ENCODE results near the gene RNF208.
A peak's percentile ranks its signal among the peaks of the same experiment; 100 is the strongest.

Gene RNF208

GRCh38 chr9:137226338-137227053, 4.5 kb upstream of the RNF208 start:
- no peak for DNase-seq

- DNase-seq, result no peak
These were observed 3.8 kb upstream of the RNF208 start for GRCh38 chr9:137225699-137226331.

GRCh38 chr9:137224830-137225694, 3.0 kb upstream of the RNF208 start, which contains the start of gene CYSRT1:
Gene CYSRT1 (plus strand): TSS chr9:137225174. CDS start chr9:137225622, 448 bp downstream.
- DNase-seq, result no peak

GRCh38 chr9:137223078-137223970, 1.3 kb upstream of the RNF208 start:
- peak; percentile 99 for DNase-seq

- no peak for DNase-seq
These were observed 431 bp downstream of the RNF208 start for GRCh38 chr9:137221506-137222111.

GRCh38 chr9:137221095-137221505, 940 bp downstream of the RNF208 start:
- DNase-seq, result no peak

GRCh38 chr9:137220317-137221094, 1.5 kb downstream of the RNF208 start:
- no peak for DNase-seq

DNA sequence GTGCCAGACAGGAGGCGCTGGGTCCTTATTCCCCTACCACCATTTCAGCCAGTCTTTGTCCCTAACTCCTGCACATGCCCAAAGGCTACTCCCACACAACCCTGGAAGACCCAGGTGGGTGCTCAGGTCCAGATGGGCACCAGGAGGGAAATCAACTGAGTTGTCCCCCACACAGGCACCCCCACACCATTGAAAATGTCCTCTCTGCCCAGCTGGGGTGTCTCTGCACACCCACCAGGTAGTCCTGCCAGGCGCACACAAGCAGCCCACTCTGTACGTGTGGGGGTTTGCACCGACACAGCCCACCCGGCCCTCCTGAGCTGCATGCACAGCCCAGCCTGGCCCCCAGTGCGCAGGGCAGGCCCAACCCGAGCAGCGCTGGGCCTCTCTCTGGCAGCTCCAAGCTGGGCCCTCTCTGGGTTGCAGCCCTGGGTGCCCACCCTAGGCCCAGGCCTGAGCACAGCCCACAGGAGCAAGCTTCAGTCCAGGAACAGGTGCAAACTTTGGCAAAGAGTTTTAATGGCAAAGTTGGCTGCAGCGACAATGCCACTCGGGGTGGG, 2.2 kb downstream of the RNF208 start:
- DNase-seq, result no peak

DNA sequence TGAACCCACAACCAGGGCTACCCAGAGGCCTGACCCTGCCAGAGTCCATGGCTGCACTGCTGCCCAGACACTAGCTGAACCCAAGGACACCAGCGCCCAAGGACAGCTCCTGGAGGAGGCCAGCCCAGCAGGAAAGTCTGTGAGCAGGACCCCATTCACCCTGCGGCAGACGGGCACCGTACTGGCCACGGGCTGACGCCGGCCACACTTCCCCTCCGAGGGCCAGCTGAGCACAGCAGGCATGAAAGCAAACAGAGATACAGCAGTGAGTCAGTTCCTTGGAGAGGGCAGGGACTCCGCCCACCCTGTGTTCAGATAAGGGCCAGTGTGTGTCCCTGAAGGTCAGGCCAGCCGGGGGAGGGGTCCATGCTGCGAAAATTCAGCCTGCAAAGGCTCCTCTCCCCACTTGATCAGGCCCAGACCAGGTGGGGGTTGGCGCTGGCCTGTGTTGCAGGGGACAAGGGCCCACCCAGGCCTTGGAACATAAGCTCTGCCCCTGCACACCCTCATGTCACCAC, 3.2 kb downstream of the RNF208 start:
- no peak for DNase-seq

DNA sequence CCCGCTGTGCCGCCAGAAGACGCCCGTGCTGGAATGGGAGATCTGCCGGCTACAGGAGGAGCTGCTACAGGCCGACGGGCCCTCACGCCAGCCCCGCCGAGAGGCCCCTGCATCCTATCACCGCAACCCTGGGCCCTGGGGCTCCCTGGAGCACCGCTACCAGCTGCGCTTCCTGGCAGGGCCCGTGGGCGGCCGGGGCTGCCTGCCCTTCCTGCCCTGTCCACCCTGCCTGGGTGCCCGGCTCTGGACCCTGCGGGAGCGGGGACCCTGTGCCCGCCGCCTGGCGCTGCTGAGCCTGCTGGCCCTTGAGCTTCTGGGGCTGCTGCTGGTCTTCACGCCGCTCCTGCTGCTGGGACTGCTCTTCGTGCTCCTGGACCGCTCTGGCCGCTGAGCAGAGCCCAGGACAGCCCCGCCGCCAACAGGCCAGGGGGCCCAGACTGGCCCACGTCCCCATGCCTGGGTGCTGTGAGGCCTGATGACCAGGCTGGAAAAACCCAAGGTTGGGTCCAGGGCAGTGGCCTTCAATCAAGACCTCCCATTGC, 3.8 kb downstream of the RNF208 start:
- DNase-seq, result no peak

DNA sequence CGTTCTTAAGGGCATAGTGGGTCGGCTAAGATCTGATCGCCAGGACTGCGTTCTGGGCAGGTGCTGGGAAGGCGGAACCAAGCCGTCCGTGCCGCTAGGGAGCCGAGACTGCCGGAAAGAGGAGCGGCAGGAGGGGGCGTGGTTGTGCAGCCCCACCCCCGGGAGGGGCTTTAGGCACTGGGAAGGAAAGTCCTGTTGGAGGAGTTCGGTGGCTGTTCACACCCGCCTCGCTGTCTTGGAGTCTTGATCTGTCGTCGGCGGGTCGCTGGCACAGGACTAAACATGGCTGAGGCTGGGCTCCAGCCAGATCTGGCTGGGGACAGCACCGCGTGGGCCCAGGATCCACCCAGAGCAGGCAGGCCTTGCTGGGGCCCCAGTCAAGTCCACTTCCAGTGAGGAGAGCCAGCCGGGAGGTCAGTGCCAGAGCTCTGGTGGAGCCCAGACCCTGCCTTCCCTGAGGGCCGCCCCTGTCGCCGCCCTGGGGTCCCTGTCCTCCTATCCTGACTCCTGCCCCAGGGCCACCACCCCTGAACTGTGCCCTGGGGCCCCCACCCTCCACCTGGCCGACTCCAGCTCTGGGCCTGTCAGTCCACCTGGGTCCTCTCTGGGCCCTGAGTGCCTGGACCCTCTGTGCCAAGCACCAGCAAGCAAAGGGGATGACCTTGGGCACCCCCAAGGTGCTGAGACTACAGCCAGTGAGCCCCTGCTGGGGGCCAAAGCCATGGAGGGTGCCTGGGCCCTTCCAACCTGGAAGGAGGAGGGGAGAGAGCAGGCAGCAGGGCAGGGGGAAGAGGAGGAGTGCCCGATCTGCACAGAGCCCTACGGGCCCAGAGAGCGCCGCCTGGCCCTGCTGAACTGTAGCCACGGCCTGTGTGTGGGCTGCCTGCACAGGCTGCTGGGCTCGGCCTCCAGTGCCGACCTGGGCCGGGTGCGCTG, 4.5 kb downstream of the RNF208 start:
- DNase-seq, result no peak

DNA sequence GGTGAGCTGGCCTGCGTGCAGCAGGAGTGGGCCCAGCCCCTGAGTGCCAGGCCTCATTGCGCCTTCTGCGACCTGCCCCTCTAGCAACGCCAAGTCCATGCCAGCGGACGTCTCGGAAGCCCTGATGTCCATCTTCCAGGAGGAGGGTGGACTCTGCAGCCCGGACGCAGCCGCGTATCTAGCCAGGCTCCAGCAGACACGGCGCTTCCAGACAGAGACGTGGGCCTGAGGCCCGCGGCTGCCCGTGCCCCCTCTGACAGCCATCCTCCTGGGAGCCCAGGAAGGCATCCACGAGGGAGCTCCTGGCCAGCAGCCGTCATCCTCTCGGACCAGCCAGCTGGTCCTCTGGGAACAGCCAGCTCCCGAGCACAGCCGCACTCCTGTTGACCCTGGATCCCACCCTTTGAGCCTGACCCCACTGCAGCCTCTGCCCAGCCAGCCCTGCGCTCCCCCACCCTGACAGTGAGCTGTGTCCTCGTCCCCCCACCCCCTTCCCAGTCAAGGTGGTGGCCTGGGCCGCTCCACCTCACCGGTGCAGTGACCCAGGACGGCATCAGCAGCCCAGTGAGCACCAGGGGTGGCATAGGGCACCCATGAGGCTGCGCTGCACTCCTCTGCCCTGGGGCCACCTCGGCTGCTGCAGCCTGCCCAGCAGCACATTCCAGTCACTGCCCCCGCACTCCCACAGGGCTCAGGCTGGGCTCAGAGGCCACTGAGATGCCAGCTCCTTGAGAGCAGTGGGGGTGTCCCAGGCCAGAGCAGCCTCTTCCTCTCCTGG, 5.7 kb downstream of the RNF208 start:
- DNase-seq, result no peak

DNA sequence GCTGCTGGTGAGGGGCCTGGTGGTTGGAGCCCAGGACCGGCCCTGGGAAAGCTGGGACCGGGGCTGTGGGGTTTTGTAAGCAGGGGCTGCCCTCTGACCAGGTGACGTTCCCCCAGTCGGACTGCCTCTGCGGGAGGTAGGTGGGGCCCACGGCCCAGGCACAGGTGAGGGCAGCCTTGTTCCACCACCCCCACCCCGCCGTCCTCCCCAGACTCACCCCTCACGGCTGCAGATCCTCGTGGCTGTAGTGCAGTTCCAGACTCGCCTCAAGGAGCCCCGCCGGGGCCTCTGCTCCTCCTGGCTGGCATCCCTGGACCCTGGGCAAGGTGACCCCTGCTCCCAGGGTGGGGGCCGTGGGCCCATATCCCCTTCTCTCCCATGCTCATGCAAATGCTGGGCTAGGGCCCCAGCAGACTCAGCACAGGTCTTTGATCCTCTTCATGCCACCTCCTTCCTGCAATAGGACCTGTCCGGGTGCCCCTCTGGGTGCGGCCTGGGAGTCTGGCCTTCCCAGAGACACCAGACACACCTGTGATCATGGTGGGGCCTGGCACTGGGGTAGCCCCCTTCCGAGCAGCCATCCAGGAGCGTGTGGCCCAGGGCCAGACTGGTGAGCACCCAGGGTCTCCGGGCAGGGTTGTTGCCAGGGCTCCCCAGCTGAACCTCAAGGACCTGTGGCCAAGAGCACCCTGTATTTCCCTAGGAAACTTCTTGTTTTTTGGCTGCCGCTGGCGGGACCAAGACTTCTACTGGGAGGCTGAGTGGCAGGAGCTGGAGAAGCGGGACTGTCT, 6.6 kb downstream of the RNF208 start:
- DNase-seq, result no peak

DNA sequence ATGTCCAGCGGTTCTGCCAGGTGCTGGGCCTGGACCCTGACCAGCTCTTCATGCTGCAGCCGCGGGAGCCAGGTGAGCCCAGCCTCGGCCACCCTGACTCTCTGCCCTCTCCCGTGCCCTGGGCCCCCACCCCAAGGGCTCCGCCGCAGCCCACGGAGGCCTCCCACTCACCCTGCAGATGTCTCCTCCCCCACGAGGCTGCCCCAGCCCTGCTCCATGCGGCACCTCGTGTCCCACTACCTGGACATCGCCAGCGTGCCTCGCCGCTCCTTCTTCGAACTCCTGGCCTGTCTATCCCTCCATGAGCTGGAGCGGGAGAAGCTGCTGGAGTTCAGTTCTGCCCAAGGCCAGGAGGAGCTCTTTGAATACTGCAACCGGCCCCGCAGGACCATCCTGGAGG, 7.4 kb downstream of the RNF208 start:
- DNase-seq, result no peak

DNA sequence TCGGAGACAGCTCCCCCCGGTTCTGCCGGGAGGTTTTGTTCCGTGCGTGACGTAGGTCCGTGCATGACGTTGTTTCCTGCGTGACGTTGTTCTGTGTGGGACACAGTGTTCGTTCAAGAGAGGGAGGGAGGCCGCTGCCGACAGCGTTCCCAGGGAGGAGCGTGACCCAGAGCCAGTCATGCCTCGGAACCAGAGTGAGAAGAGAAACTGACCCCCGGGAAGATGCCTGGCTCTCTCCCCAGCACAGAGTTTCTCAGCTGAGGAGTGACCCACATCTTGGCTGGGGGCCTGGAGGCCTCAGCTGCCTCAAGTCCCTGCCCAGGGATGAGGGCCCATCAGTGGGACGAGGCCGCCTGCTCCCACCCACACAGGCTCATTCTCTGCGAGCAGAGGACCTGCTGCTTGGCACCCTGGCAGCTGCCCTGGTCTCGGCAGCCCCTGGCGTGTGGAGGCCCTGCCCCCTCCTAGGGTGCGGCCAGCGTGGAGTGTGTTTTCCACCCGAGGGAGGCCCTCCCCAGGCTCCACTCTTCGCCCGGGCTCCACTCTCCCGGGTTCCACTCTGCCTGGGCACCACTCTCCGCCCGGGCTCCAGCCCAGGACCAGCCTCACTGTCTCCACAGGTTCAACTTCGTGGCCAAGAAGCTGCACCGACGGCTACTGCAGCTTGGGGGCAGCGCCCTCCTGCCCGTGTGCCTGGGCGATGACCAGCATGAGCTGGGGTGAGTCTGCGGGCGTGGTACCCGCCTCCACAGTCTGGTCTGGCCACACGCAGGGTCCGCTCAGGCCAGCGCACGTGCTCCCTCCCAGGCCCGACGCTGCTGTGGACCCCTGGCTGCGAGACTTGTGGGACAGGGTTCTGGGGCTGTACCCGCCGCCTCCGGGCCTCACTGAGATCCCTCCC, 8.6 kb downstream of the RNF208 start:
- no peak for DNase-seq

GRCh38 chr9:137212520-137212919, 9.5 kb downstream of the RNF208 start:
- no peak for DNase-seq
